K562 (cell line): ENCODE results near the gene HINT2. TPM values are rescaled to one million over a fixed set of nuclear protein-coding genes. Genes with fewer than 3 reads are reported as not detected.

Experiments used
- ATAC-seq: fragments of 200-7000 bp; cut with Tn5 transposase; 3 replicates; pipeline ENCODE4 v1.9.1; 2020; ENCODE audit warnings: moderate library complexity
- BruUV-seq: library from RNA; stranded (reverse); fragments of 400-500 nt; replicated peaks from 2 replicates; lab custom pipeline; 2021; lab: Mats Ljungman, UMichigan
- CTCF ChIA-PET: fragments of 300-600 bp; formaldehyde crosslinking; extraction: SDS; loops from one replicate; lab custom pipeline; 2021; ENCODE audit warnings: low intra/inter-chr PET ratio; lab: Yijun Ruan, JAX
- POLR2A ChIA-PET: fragments of 300-600, 350-650 bp; sonication (Branson Sonifier 250); formaldehyde crosslinking; extraction: SDS; loops from one replicate; lab custom pipeline; 2021; ENCODE audit warnings: antibody characterized with exemption, inconsistent platforms; lab: Yijun Ruan, JAX
- DNase-seq, 4 experiments: peaks; one replicate each; pipeline versions ENCODE4 v3.0.0 to v3.0.0-alpha.2; 2011 to 2018; ENCODE audit warnings: low spot score in 3 of 4, mixed read lengths in 3 of 4; ENCODE audit errors: extremely low read depth in 1 of 4
- FAIRE-seq: peaks from 2 replicates; lab custom pipeline; 2011; peaks lifted over from hg19 to GRCh38; lab: Jason Lieb, UNC
- H2AFZ ChIP-seq: 2 replicates; pipeline ENCODE4 v1.6.0; 2011; ENCODE audit warnings: low read depth, low read length, control low read depth, inconsistent platforms
- H3K27ac ChIP-seq: fragments of 200-600 bp; 3 replicates; pipeline ENCODE4 v1.8.0; 2011; ENCODE audit warnings: low read depth, mild to moderate bottlenecking, control low read depth, inconsistent platforms, low read length, moderate library complexity, mixed read lengths; ENCODE audit errors: extremely low read depth
- H3K27me3 ChIP-seq, 2 experiments: fragments of 300-600 bp in 1 of 2; 2 replicates in 1 of 2; 3 replicates in 1 of 2; pipeline versions ENCODE4 v1.6.0 to v1.8.0; 2011; ENCODE audit warnings: inconsistent platforms in 2 of 2, low read length in 2 of 2, mild to moderate bottlenecking in 1 of 2, mixed read lengths in 1 of 2, moderate library complexity in 1 of 2; ENCODE audit not compliant: control insufficient read depth in 2 of 2, insufficient read depth in 2 of 2
- H3K36me3 ChIP-seq: fragments of 300-600 bp; 3 replicates; pipeline ENCODE4 v1.8.0; 2011; ENCODE audit warnings: mild to moderate bottlenecking, low read length, inconsistent platforms; ENCODE audit not compliant: control insufficient read depth, insufficient read depth
- H3K4me1 ChIP-seq, 2 experiments: fragments of 200-600 bp in 1 of 2; replicated peaks in 1 of 2; 2 replicates in 1 of 2; 3 replicates in 1 of 2; pipeline versions ENCODE4 v1.5.1 to v1.8.0; 2011; ENCODE audit warnings: inconsistent platforms in 2 of 2, low read length in 2 of 2, mild to moderate bottlenecking in 1 of 2, mixed read lengths in 1 of 2, moderate library complexity in 1 of 2; ENCODE audit not compliant: control insufficient read depth in 2 of 2, insufficient read depth in 2 of 2
- H3K4me2 ChIP-seq: 2 replicates; pipeline ENCODE4 v1.6.1; 2011; ENCODE audit warnings: low read length, control low read depth, inconsistent platforms, mixed read lengths; ENCODE audit not compliant: insufficient read depth
- H3K4me3 ChIP-seq: fragments of 200-600 bp; sonication (generic), shearing (Covaris generic); 2 replicates; pipeline ENCODE4 v1.5.1; 2016; ENCODE audit warnings: control low read depth, inconsistent platforms
- H3K79me2 ChIP-seq: fragments of 200-600 bp; 3 replicates; pipeline ENCODE4 v1.8.0; 2011; ENCODE audit warnings: low read length, inconsistent platforms; ENCODE audit not compliant: control insufficient read depth, insufficient read depth
- H3K9ac ChIP-seq, 2 experiments: 2 replicates each; pipeline versions ENCODE4 v1.6.0 to v1.6.1; 2011; ENCODE audit warnings: low read depth in 2 of 2, low read length in 2 of 2, control low read depth in 1 of 2, inconsistent platforms in 1 of 2, mild to moderate bottlenecking in 1 of 2, mixed read lengths in 1 of 2; ENCODE audit not compliant: insufficient read depth in 1 of 2
- H3K9me1 ChIP-seq: one replicate; pipeline ENCODE4 v1.6.0; 2011; ENCODE audit warnings: inconsistent platforms, mild to moderate bottlenecking, low read length, moderate library complexity; ENCODE audit not compliant: control insufficient read depth, insufficient read depth
- H3K9me3 ChIP-seq: replicated peaks from 2 replicates; pipeline ENCODE4 v1.5.1; 2011; ENCODE audit warnings: low read depth, low read length, inconsistent platforms; ENCODE audit not compliant: control insufficient read depth, insufficient read depth
- H4K20me1 ChIP-seq: replicated peaks from 2 replicates; pipeline ENCODE4 v1.6.1; 2011; ENCODE audit warnings: low read length, inconsistent platforms, mixed read lengths; ENCODE audit not compliant: control insufficient read depth, insufficient read depth
- ATF3 ChIP-seq, 2 experiments: fragments of 450-650 bp in 1 of 2; sonication (generic) in 1 of 2; formaldehyde crosslinking in 1 of 2; IDR thresholded peaks in 1 of 2; conservative IDR thresholded peaks in 1 of 2; 2 replicates each; pipeline versions ENCODE4 v1.6.1 to v1.8.1; 2016 to 2023; ENCODE audit warnings: mild to moderate bottlenecking in 2 of 2, moderate library complexity in 2 of 2, inconsistent platforms in 1 of 2, missing genetic modification reagents in 1 of 2
- BHLHE40 ChIP-seq: IDR thresholded peaks from 2 replicates; pipeline ENCODE4 v1.6.1; 2011; ENCODE audit warnings: low read length, improper control_type of control experiment
- MAX ChIP-seq: sonication (generic); formaldehyde crosslinking; IDR thresholded peaks from 2 replicates; pipeline ENCODE4 v1.9.0; 2022; ENCODE audit warnings: mild to moderate bottlenecking, missing genetic modification reagents
- NFIC ChIP-seq: fragments of 450-650 bp; IDR thresholded peaks from 2 replicates; pipeline ENCODE4 v1.6.1; 2017; ENCODE audit warnings: mild to moderate bottlenecking, inconsistent platforms
- NR2C1 ChIP-seq, 2 experiments: fragments of 450-650 bp; IDR thresholded peaks; 2 replicates each; pipeline ENCODE4 v1.6.1; 2017; ENCODE audit warnings: mild to moderate bottlenecking in 2 of 2, antibody characterized with exemption in 1 of 2, inconsistent platforms in 1 of 2, missing compliant biosample characterization in 1 of 2, missing genetic modification characterization in 1 of 2
- NRF1 ChIP-seq, 2 experiments: fragments of 450-650 bp; IDR thresholded peaks in 1 of 2; conservative IDR thresholded peaks in 1 of 2; 2 replicates each; pipeline ENCODE4 v1.6.1; 2014; ENCODE audit warnings: mild to moderate bottlenecking in 2 of 2
- PKNOX1 ChIP-seq: fragments of 450-650 bp; IDR thresholded peaks from 2 replicates; pipeline ENCODE4 v1.6.1; 2016
- RUNX1 ChIP-seq: sonication (generic); IDR thresholded peaks from 2 replicates; pipeline ENCODE4 v1.6.1; 2016; ENCODE audit warnings: antibody characterized with exemption, low read depth
- SAP30 ChIP-seq: fragments of 200-600 bp; sonication (generic); IDR thresholded peaks from 2 replicates; pipeline ENCODE4 v1.6.1; 2012; ENCODE audit warnings: borderline replicate concordance, low read depth, mild to moderate bottlenecking, moderate library complexity, low read length, control low read depth, inconsistent platforms; ENCODE audit not compliant: insufficient read depth, poor library complexity, severe bottlenecking
- TBP ChIP-seq: optimal IDR thresholded peaks from 2 replicates; pipeline ENCODE3; 2011; ENCODE audit warnings: low read depth, low read length, improper control_type of control experiment
- TEAD1 ChIP-seq, 2 experiments: fragments of 450-650 bp in 1 of 2; sonication (generic) in 1 of 2; formaldehyde crosslinking; IDR thresholded peaks; 2 replicates each; pipeline versions ENCODE4 v1.4.0 to v1.8.0; 2020 to 2022; ENCODE audit warnings: mild to moderate bottlenecking in 2 of 2, missing genetic modification reagents in 1 of 2
- ZBTB17 ChIP-seq: fragments of 450-650 bp; formaldehyde crosslinking; IDR thresholded peaks from 2 replicates; pipeline ENCODE4 v1.4.0; 2020; ENCODE audit warnings: mild to moderate bottlenecking
- ZNF121 ChIP-seq: sonication (generic); formaldehyde crosslinking; conservative IDR thresholded peaks from 2 replicates; pipeline ENCODE4 v1.8.0; 2022; ENCODE audit warnings: missing genetic modification reagents
- WGBS: fragments of 100-300 bp; shearing (Covaris generic); methylation state at CpG from one replicate; pipeline ENCODE4 v1.1.6; 2016; ENCODE audit warnings: low coverage, mixed read lengths; ENCODE audit not compliant: insufficient coverage; ENCODE audit errors: missing lambda C conversion rate; 5-methylcytosine and 5-hydroxymethylcytosine counted together
- in situ Hi-C: fragments of 300-500 bp; cut with MboI; formaldehyde crosslinking; loops from 4 replicates; pipeline ENCODE4 v1.15.0; 2018; ENCODE audit warnings: inconsistent platforms, mixed read lengths
- intact Hi-C: fragments of 100-400 bp; cut with micrococcal nuclease; formaldehyde crosslinking; loops from 2 replicates; pipeline ENCODE4 v1.14.2; 2022
- polyA plus RNA-seq, 8 experiments: library from polyadenylated mRNA; depleted of rRNA in 4 of 8; stranded (reverse) in 5 of 8; unstranded in 3 of 8; fragments of >200 nt; fragmentation: Nextera tagmentation in 2 of 8; fragmentation: Illumina TruSeq in 1 of 8; extraction: Ambion mirVana in 2 of 8; extraction: Trizol in 1 of 8; gene quantifications; 2 replicates each; pipeline versions ENCODE4 v1.2.1 to v1.2.3, GENCODE V29; 2011 to 2014; ENCODE audit warnings: inconsistent platforms in 1 of 8, missing spikeins in 1 of 8
- total RNA-seq, 7 experiments: library from RNA; depleted of rRNA in 6 of 7; stranded (reverse); fragments of >200 nt in 6 of 7; fragmentation: Illumina TruSeq in 2 of 7; extraction: Trizol in 2 of 7; gene quantifications; 2 replicates each; pipeline versions ENCODE4 v1.2.1 to v1.2.3, GENCODE V29; 2011 to 2021; ENCODE audit warnings: low replicate concordance in 1 of 7
- TF ChIP-seq, protein P1 (sequence below), 2 experiments: fragments of 200-800 bp in 1 of 2; sonication (Bioruptor generic) in 1 of 2; sonication (generic) in 1 of 2; formaldehyde crosslinking in 1 of 2; IDR thresholded peaks in 1 of 2; conservative IDR thresholded peaks in 1 of 2; 2 replicates each; pipeline versions ENCODE4 v1.5.0 to v1.6.1; 2016 to 2020; ENCODE audit warnings: missing compliant biosample characterization in 1 of 2, missing genetic modification characterization in 1 of 2, missing genetic modification reagents in 1 of 2

HINT2 gene
- total and polyA plus RNA-seq, 9 of the 15 experiments (the other 6 are each of a cell fraction or from before 2014, with no cell fraction given) = 5.6 to 44.1 (median 27.9) TPM

DNA sequence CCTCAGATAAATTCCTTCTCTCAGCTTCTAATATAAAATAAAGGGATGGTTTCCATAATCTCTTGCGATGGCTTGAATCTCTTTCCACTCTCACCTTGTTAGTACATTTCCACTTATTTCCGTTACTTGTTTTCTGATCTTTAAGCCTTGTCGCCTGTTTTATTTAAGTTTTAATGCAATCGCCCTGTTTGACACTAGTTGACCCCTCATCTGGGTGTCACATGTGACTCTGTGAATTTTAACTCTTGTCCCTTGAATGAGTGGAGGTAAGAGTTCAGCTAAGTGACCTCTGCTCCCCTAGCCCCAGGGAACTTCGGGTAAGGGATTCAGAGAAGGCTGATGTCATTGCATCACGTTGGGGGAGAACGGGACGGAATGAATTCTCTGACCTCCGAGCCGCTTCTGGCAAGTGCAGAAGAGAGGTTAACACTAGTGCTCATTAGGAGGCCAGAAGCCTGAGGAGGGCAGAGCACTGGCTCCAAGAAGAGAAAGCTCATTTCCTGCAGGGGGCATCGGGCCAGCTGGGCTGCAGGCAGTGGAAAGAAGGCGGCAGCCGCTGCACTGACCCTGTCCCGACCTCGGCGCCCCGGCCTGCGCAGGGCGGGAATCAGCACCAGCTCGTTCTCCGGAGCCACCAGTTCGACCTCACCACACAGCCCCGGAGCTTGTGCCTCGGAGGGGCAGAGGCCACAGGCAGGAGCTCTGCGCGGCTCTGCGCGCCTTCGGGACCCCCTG, 569 bp downstream of the HINT2 start:
- CTCF ChIA-PET = interaction anchor here (0.6 kb wide), 1 partner anchor 25 kb away, joined by 7 read pairs; no protein-coding TSS in a partner anchor
- no peaks in the 10 kb centered on the region for H3K27me3 ChIP-seq
- H3K9ac ChIP-seq = peak overlapping the region; percentile 92 to 100
- H3K4me3 ChIP-seq = peak overlapping the region; percentile 66
- peak in 2 of 4 experiments; percentile 62 to 77 for DNase-seq
- peak; percentile 91 for FAIRE-seq
- H3K36me3 ChIP-seq = peaks cover 2% of the 10 kb centered on the region; the same call in 1 of the 3 replicates
- no peaks in the 10 kb centered on the region for H4K20me1 ChIP-seq
- peak overlapping the region; percentile 82 for H3K4me2 ChIP-seq
- ATAC-seq = peak; percentile 61
- H3K4me1 ChIP-seq = peaks cover 17 to 31% of the 10 kb centered on the region in 2 experiments
- POLR2A ChIA-PET = interaction anchor here (0.6 to 1.7 kb wide), 8 partner anchors 13 to 153 kb away, joined by 3 to 7 read pairs (median 4); no protein-coding TSS in a partner anchor
- H3K79me2 ChIP-seq = peaks cover 12% of the 10 kb centered on the region; the same call in 2 of the 3 replicates
- WGBS = under 1% methylated on average over 11 of the region's 29 CpGs
- BruUV-seq = TSS peak; percentile 87
- H2AFZ ChIP-seq = peak overlapping the region; percentile 77
- intact Hi-C loops = loop anchor here (10.0 kb wide), 2 partner anchors 79 to 149 kb away; partner anchors contain the start of genes ARHGEF39, CREB3 and TLN1
- no peaks in the 10 kb centered on the region; the same call in 1 of the 2 replicates for H3K9me3 ChIP-seq
- H3K27ac ChIP-seq = peak overlapping the region; percentile 94
- H3K9me1 ChIP-seq = peaks cover 4% of the 10 kb centered on the region
- in situ Hi-C loops = no loop called here
- TF ChIP-seq ZNF121 (CRISPR knock-in tag) (peak; percentile 24; the same call in 1 of the 2 replicates), PKNOX1 (peak; percentile 25; the same call in 1 of the 2 replicates), TBP (peak; percentile 37), NFIC (0 out of 2 replicates have a peak, but pooled peaks have one; percentile 24), ATF3 (IDR thresholded peaks at IDR 0.05) (peak; percentile 91), ATF3 (CRISPR knock-in tag; conservative IDR thresholded peaks at IDR 0.05) (no peak), NRF1 (conservative IDR thresholded peaks at IDR 0.05 in 1 of 2, IDR thresholded peaks at IDR 0.05 in 1 of 2) (peak; percentile 78 to 82), BHLHE40 (0 out of 2 replicates have a peak, but pooled peaks have one; percentile 2), MAX (CRISPR knock-in tag) (peak; percentile 58; the same call in 1 of the 2 replicates), ZBTB17 (CRISPR knock-in tag) (0 out of 2 replicates have a peak, but pooled peaks have one; percentile 34), NR2C1 (IDR thresholded peaks at IDR 0.05) (peak; percentile 93), NR2C1 (tag; IDR thresholded peaks at IDR 0.05) (peak; percentile 94), TEAD1 (CRISPR knock-in tag; IDR thresholded peaks at IDR 0.05) (0 out of 4 replicates have a peak, but pooled peaks of 1 of the 2 experiments have one; percentile 36), RUNX1 (no peak), SAP30 (peak; percentile 69)
- TF ChIP-seq, protein P1, sequence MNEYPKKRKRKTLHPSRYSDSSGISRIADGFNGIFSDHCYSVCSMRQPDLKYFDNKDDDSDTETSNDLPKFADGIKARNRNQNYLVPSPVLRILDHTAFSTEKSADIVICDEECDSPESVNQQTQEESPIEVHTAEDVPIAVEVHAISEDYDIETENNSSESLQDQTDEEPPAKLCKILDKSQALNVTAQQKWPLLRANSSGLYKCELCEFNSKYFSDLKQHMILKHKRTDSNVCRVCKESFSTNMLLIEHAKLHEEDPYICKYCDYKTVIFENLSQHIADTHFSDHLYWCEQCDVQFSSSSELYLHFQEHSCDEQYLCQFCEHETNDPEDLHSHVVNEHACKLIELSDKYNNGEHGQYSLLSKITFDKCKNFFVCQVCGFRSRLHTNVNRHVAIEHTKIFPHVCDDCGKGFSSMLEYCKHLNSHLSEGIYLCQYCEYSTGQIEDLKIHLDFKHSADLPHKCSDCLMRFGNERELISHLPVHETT (CRISPR knock-in tag; conservative IDR thresholded peaks at IDR 0.05 in 1 of 2, IDR thresholded peaks at IDR 0.05 in 1 of 2) = peak in 1 of 2 experiments; percentile 21; a peak in 1 of 4 replicates
